IMR-90 (cell line): ENCODE data around the gene EVA1C. TPM values are rescaled to one million over a fixed set of nuclear protein-coding genes. Genes with fewer than 3 reads are reported as not detected.
"Not testable (repeated sequence)": the region's sequence is repeated elsewhere in the genome, so short reads cannot be mapped to it uniquely, and the experiment has no call there.

Experiments
- ATAC-seq: fragments of 200-7000 bp; cut with Tn5 transposase; 2 replicates; pipeline ENCODE4 v1.9.1; 2020; ENCODE audit warnings: low read depth, mild to moderate bottlenecking, moderate library complexity
- BruUV-seq: library from RNA; stranded (reverse); fragments of 400-500 nt; replicated peaks from 2 replicates; lab custom pipeline; 2021; lab: Mats Ljungman, UMichigan
- CTCF ChIA-PET: fragments of 300-600 bp; formaldehyde crosslinking; extraction: SDS; loops from one replicate; lab custom pipeline; 2021; ENCODE audit warnings: antibody characterized with exemption; lab: Yijun Ruan, JAX
- POLR2A ChIA-PET: fragments of 300-600 bp; sonication (Branson Sonifier 250); formaldehyde crosslinking; loops from one replicate; lab custom pipeline; 2022; ENCODE audit warnings: antibody characterized with exemption; ENCODE audit not compliant: unreplicated experiment; lab: Charles Lee
- DNase-seq: peaks from one replicate; pipeline ENCODE4 v3.0.0; 2013
- H2AFZ ChIP-seq: replicated peaks from 2 replicates; pipeline ENCODE3; 2013; ENCODE audit warnings: low read length, mild to moderate bottlenecking; ENCODE audit not compliant: poor library complexity
- H2AK5ac ChIP-seq: 2 replicates; pipeline ENCODE4 v1.6.1; 2013; ENCODE audit warnings: low read depth, low read length, inconsistent platforms
- H2AK9ac ChIP-seq: replicated peaks from 2 replicates; pipeline ENCODE3; 2013; ENCODE audit warnings: mild to moderate bottlenecking, low read depth, low read length, moderate library complexity; ENCODE audit not compliant: poor library complexity
- H2BK120ac ChIP-seq: 2 replicates; pipeline ENCODE4 v1.6.1; 2013; ENCODE audit warnings: low read depth, low read length, inconsistent platforms
- H2BK15ac ChIP-seq: 3 replicates; pipeline ENCODE4 v1.6.1; 2013; ENCODE audit warnings: low read depth, low read length, inconsistent platforms
- H2BK20ac ChIP-seq: 2 replicates; pipeline ENCODE4 v1.6.1; 2013; ENCODE audit warnings: low read depth, mild to moderate bottlenecking, inconsistent platforms, low read length, moderate library complexity
- H2BK5ac ChIP-seq: 2 replicates; pipeline ENCODE4 v1.6.1; 2013; ENCODE audit warnings: mild to moderate bottlenecking, low read depth, low read length, inconsistent platforms; ENCODE audit not compliant: poor library complexity, severe bottlenecking
- H3K14ac ChIP-seq: replicated peaks from 2 replicates; pipeline ENCODE4 v1.6.1; 2013; ENCODE audit warnings: low read depth, low read length, inconsistent platforms
- H3K18ac ChIP-seq: 2 replicates; pipeline ENCODE4 v1.6.1; 2013; ENCODE audit warnings: low read depth, low read length, control low read depth
- H3K23ac ChIP-seq: 2 replicates; pipeline ENCODE4 v1.6.1; 2013; ENCODE audit warnings: low read depth, low read length, inconsistent platforms
- H3K27ac ChIP-seq: 2 replicates; pipeline ENCODE4 v1.5.1; 2013; ENCODE audit warnings: mild to moderate bottlenecking, control low read depth, low read length; ENCODE audit not compliant: insufficient read depth
- H3K27me3 ChIP-seq: 2 replicates; pipeline ENCODE4 v1.6.1; 2013; ENCODE audit warnings: low read length; ENCODE audit not compliant: control insufficient read depth, insufficient read depth
- H3K36me3 ChIP-seq: 2 replicates; pipeline ENCODE4 v1.6.1; 2013; ENCODE audit warnings: low read length, mixed read lengths; ENCODE audit not compliant: control insufficient read depth, insufficient read depth
- H3K4ac ChIP-seq: 2 replicates; pipeline ENCODE4 v1.6.1; 2013; ENCODE audit warnings: low read depth, low read length, inconsistent platforms
- H3K4me1 ChIP-seq: 2 replicates; pipeline ENCODE4 v1.6.1; 2013; ENCODE audit warnings: low read length, mixed read lengths; ENCODE audit not compliant: control insufficient read depth, insufficient read depth
- H3K4me2 ChIP-seq: 2 replicates; pipeline ENCODE4 v1.6.1; 2013; ENCODE audit warnings: low read depth, mild to moderate bottlenecking, control low read depth, low read length, moderate library complexity
- H3K4me3 ChIP-seq: 2 replicates; pipeline ENCODE4 v1.5.1; 2013; ENCODE audit warnings: low read depth, mild to moderate bottlenecking, control low read depth, low read length, moderate library complexity; ENCODE audit not compliant: insufficient read depth
- H3K56ac ChIP-seq: 2 replicates; pipeline ENCODE4 v1.6.1; 2013; ENCODE audit warnings: low read length, inconsistent platforms; ENCODE audit not compliant: insufficient read depth; ENCODE audit errors: extremely low read depth
- H3K79me1 ChIP-seq, 2 experiments: 2 replicates each; pipeline ENCODE4 v1.6.1; 2013; ENCODE audit warnings: low read length in 2 of 2, inconsistent platforms in 1 of 2, low read depth in 1 of 2
- H3K9ac ChIP-seq: 2 replicates; pipeline ENCODE4 v1.6.1; 2013; ENCODE audit warnings: low read depth, low read length, control low read depth
- H3K9me1 ChIP-seq: 2 replicates; pipeline ENCODE4 v1.6.1; 2013; ENCODE audit warnings: low read length, inconsistent platforms; ENCODE audit not compliant: insufficient read depth
- H3K9me3 ChIP-seq: 2 replicates; pipeline ENCODE4 v1.6.1; 2013; ENCODE audit warnings: low read length; ENCODE audit not compliant: control insufficient read depth, insufficient read depth
- H4K20me1 ChIP-seq: 2 replicates; pipeline ENCODE4 v1.6.1; 2013; ENCODE audit warnings: low read length, inconsistent platforms; ENCODE audit not compliant: insufficient read depth
- H4K5ac ChIP-seq: 2 replicates; pipeline ENCODE4 v1.6.1; 2013; ENCODE audit warnings: mild to moderate bottlenecking, low read depth, low read length, control low read depth
- H4K8ac ChIP-seq, 2 experiments: 2 replicates each; pipeline ENCODE4 v1.6.1; 2013; ENCODE audit warnings: low read depth in 2 of 2, low read length in 2 of 2, control low read depth in 1 of 2, inconsistent platforms in 1 of 2
- H4K91ac ChIP-seq: 2 replicates; pipeline ENCODE4 v1.6.1; 2013; ENCODE audit warnings: low read depth, low read length, inconsistent platforms; ENCODE audit not compliant: insufficient read depth
- WGBS, 2 experiments: methylation state at CpG; one replicate each; pipeline versions ENCODE4 v1.1.5 to v1.1.7; 2013; ENCODE audit warnings: missing lambda C conversion rate in 2 of 2; ENCODE audit not compliant: insufficient read length in 1 of 2; ENCODE audit errors: extremely low coverage in 2 of 2; 5-methylcytosine and 5-hydroxymethylcytosine counted together
- dilution Hi-C: fragments of 300-500 bp; cut with HindIII; formaldehyde crosslinking; loops from one replicate; pipeline ENCODE4 v1.14.3; 2018; ENCODE audit warnings: low sequenced_read_pairs; ENCODE audit not compliant: unreplicated experiment
- in situ Hi-C: fragments of 300-500 bp; cut with MboI; formaldehyde crosslinking; loops from 3 replicates; pipeline ENCODE4 v1.14.3; 2019; ENCODE audit warnings: low sequenced_read_pairs, inconsistent platforms, mixed read lengths
- intact Hi-C: fragments of 100-400 bp; cut with micrococcal nuclease; formaldehyde crosslinking; loops from 2 replicates; pipeline ENCODE4 v1.10.0; 2022
- polyA plus RNA-seq, 3 experiments: library from polyadenylated mRNA; depleted of rRNA; stranded (reverse); fragments of >200 nt; gene quantifications; 2 replicates each; pipeline ENCODE4 v1.2.3, GENCODE V29; 2012; ENCODE audit warnings: low replicate concordance in 1 of 3
- total RNA-seq: library from RNA; depleted of rRNA; stranded (reverse); fragments of >200 nt; gene quantifications from 2 replicates; pipeline ENCODE4 v1.2.3, GENCODE V29; 2012

The EVA1C gene
- total and polyA plus RNA-seq, 2 of the 4 experiments (the other 2 are of a cell fraction) = 0.72 to 1.1 TPM

DNA sequence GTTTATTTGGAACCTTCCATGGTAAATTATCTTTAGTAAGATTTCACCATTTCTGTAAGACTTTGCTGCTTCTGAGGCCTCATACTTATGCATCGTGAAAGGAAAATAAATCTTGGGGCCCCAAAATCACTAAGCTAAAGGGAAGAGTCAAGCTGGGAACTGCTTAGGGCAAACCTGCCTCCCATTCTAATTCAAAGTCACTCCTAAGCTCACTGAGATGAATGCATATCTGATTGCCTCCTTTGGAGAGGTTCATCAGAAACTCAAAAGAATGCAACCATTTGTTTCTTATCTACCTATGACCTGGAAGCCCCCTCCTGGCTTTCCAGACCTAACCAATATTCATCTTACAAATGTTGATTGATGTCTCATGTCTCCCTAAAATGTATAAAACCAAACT lies 149.0 kb downstream of the EVA1C start:
- H2BK120ac ChIP-seq, H4K8ac ChIP-seq, H4K91ac ChIP-seq, H3K18ac ChIP-seq, H2AK9ac ChIP-seq, H3K9me3 ChIP-seq, H3K4me2 ChIP-seq, H2BK5ac ChIP-seq, H3K4me3 ChIP-seq, ATAC-seq, BruUV-seq, H3K4me1 ChIP-seq, H2BK20ac ChIP-seq, H3K79me1 ChIP-seq, H3K4ac ChIP-seq, H2BK15ac ChIP-seq, H3K9ac ChIP-seq, H2AK5ac ChIP-seq, DNase-seq, H3K36me3 ChIP-seq, H3K9me1 ChIP-seq, dilution Hi-C loops, H3K56ac ChIP-seq, H4K5ac ChIP-seq, H3K27ac ChIP-seq, H3K14ac ChIP-seq, H2AFZ ChIP-seq, H4K20me1 ChIP-seq, POLR2A ChIA-PET, H3K27me3 ChIP-seq, in situ Hi-C loops, H3K23ac ChIP-seq: not testable (repeated sequence)
- CTCF ChIA-PET = interaction anchor here (0.9 to 1.2 kb wide), 2 partner anchors 49 to 158 kb away, joined by 3 read pairs; no protein-coding TSS in a partner anchor
- WGBS, 2 experiments = no CpG with 5 or more reads among the region's 1 CpG
- intact Hi-C loops = loop anchor here (5.0 kb wide), 1 partner anchor 39 kb away; no protein-coding TSS in a partner anchor
